ENCODE measurements around the gene MRPS5. TPM values are rescaled to one million over a fixed set of nuclear protein-coding genes. Genes with fewer than 3 reads are reported as not detected.

Gene MRPS5
- total RNA-seq, 1 donor from 2014 or later, result 47.5 TPM

DNA sequence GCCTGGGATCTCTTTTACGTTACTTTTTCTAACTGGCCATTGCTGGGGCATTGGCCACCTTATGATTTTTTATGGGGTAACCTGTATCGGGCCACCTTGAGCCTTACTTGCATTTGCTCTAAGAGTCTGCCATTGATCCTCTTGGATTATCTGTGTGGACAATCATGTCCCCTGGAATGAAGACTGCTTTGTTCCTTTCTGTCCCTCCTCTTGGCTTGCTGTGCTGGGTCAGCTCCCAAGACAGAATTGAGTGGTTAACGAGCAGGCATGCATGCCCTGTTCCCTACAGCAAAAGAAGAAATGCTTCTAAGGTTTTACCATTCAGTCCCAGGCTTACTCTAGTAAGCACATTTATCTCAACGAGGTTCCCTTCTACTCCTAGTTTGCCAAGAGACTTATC lies 49.8 kb downstream of the MRPS5 start:
- Mint-ChIP-seq H3K27me3 (ENCODE audit: unreplicated experiment) (peaks cover 9% of the 10 kb centered on the region), H3K4me1 (ENCODE audit: unreplicated experiment) (no peaks in the 10 kb centered on the region), H3K4me3 (ENCODE audit: unreplicated experiment) (no peak overlapping the region), H3K9me3 (ENCODE audit: unreplicated experiment) (no peaks in the 10 kb centered on the region), H3K36me3 (ENCODE audit: low read depth, unreplicated experiment) (no peaks in the 10 kb centered on the region), H3K27ac (ENCODE audit: unreplicated experiment) (no peak overlapping the region)
- TF ChIP-seq, protein P1, sequence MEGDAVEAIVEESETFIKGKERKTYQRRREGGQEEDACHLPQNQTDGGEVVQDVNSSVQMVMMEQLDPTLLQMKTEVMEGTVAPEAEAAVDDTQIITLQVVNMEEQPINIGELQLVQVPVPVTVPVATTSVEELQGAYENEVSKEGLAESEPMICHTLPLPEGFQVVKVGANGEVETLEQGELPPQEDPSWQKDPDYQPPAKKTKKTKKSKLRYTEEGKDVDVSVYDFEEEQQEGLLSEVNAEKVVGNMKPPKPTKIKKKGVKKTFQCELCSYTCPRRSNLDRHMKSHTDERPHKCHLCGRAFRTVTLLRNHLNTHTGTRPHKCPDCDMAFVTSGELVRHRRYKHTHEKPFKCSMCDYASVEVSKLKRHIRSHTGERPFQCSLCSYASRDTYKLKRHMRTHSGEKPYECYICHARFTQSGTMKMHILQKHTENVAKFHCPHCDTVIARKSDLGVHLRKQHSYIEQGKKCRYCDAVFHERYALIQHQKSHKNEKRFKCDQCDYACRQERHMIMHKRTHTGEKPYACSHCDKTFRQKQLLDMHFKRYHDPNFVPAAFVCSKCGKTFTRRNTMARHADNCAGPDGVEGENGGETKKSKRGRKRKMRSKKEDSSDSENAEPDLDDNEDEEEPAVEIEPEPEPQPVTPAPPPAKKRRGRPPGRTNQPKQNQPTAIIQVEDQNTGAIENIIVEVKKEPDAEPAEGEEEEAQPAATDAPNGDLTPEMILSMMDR (IDR thresholded peaks at IDR 0.05; ENCODE audit: unreplicated experiment), result no peak
- DNase-seq (ENCODE audit: low spot score), result no peak

DNA sequence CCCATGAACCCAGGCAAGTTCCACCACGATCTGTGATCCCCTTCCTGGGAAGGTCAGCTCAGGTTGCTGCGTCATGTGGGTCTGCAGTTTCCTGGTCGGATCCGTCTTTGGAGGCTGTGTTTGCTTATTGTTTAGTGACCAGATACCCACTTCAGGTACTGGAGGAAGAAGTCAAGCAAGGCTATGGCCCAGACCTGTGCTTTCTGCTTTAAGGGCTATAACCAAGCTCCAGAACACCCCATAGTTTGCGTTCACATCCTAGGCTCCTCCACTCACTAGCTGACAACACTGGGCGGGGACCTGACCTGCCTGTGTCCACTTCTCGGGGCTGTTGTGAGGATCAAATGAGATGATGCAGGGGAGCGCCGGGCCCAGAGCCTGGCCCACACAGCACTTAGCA lies 52.1 kb downstream of the MRPS5 start:
- Mint-ChIP-seq H3K27ac (ENCODE audit: unreplicated experiment) (no peak overlapping the region), H3K36me3 (ENCODE audit: low read depth, unreplicated experiment) (no peaks in the 10 kb centered on the region), H3K27me3 (ENCODE audit: unreplicated experiment) (peaks cover 6% of the 10 kb centered on the region), H3K9me3 (ENCODE audit: unreplicated experiment) (no peaks in the 10 kb centered on the region), H3K4me3 (ENCODE audit: unreplicated experiment) (no peak overlapping the region), H3K4me1 (ENCODE audit: unreplicated experiment) (no peaks in the 10 kb centered on the region)
- no peak for DNase-seq (ENCODE audit: low spot score)
- TF ChIP-seq, protein P1 (IDR thresholded peaks at IDR 0.05; ENCODE audit: unreplicated experiment), result no peak

DNA sequence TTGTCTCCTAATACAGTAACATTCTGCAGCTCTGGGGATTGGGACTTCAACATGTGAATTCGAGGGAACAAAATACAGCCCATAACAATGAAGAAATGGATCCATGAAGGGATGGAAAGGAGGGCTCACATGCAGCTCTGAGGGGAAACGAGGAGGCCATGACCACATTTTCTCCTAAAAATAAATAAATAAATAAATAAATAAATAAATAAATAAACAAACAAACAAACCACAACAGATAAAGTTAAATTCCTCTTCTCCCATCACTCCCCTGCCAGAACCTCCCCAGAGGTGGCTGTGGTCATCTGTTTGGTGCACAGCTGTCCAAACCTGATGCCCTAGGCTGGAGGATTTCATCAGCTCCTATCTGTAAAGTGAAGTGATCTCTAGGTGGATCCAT lies 53.4 kb downstream of the MRPS5 start:
- peaks cover 10% of the 10 kb centered on the region for H3K27me3 Mint-ChIP-seq (ENCODE audit: unreplicated experiment)
- DNase-seq (ENCODE audit: low spot score), result no peak
- TF ChIP-seq, protein P1 (IDR thresholded peaks at IDR 0.05; ENCODE audit: unreplicated experiment), result no peak

DNA sequence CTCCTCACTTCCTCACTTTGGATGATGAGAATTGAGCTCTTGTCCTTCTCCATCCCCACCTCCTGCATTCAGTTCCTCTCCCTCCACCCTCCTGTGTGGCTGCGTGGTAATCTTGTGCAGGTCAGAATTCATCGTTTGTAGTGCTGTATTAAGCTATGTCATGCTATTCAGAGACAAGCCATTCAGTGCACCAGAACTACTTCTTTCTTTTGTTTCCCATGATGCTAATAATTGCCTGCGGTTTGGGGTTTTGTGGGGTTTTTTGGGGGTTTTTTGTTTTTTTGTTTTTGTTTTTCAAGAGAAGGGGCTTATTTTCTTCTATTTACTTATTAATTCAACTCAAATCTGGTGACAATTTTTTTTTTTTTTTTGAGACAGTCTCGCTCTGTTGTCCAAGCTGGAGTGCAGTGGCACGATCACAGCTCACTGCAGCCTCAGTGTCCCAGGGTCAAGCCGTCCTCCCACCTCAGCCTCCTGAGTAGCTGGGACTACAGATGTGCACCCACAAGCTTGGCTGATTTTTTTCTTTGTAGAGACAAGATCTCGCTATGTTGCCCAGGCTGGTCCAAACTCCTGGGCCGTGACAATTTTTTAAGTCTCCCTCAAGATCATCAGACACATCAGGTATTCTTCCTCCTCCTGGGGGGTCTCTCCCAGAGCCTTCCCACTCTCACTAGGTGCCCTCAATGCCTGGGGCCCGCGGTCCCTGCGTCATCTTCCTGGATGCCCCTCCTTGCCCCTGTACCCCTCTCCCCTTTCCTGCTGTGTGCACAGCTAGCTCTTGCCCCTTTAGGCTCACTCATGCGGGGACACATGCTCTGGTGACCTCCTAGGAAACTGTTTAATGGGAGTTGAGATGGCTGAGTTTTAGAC lies 58.3 kb downstream of the MRPS5 start:
- H3K27me3 Mint-ChIP-seq (ENCODE audit: unreplicated experiment), result peaks cover 12% of the 10 kb centered on the region
- H3K4me3 Mint-ChIP-seq (ENCODE audit: unreplicated experiment), result no peak overlapping the region
- TF ChIP-seq, protein P1 (IDR thresholded peaks at IDR 0.05; ENCODE audit: unreplicated experiment), result no peak
- peaks cover 9% of the 10 kb centered on the region for H3K4me1 Mint-ChIP-seq (ENCODE audit: unreplicated experiment)
- H3K27ac Mint-ChIP-seq (ENCODE audit: unreplicated experiment), result no peak overlapping the region
- no peaks in the 10 kb centered on the region for H3K9me3 Mint-ChIP-seq (ENCODE audit: unreplicated experiment)
- no peak for DNase-seq (ENCODE audit: low spot score)
- H3K36me3 Mint-ChIP-seq (ENCODE audit: low read depth, unreplicated experiment), result no peaks in the 10 kb centered on the region

More for the DNA sequence above, 53.4 kb downstream of the MRPS5 start:
- no peak overlapping the region for H3K27ac Mint-ChIP-seq (ENCODE audit: unreplicated experiment)
- no peaks in the 10 kb centered on the region for H3K36me3 Mint-ChIP-seq (ENCODE audit: low read depth, unreplicated experiment)
- H3K9me3 Mint-ChIP-seq (ENCODE audit: unreplicated experiment), result no peaks in the 10 kb centered on the region
- H3K4me3 Mint-ChIP-seq (ENCODE audit: unreplicated experiment), result no peak overlapping the region
- no peaks in the 10 kb centered on the region for H3K4me1 Mint-ChIP-seq (ENCODE audit: unreplicated experiment)
